ENCODE data around the gene B3GAT1.
A peak's percentile ranks its signal among the peaks of the same experiment; 100 is the strongest.

Gene B3GAT1

DNA sequence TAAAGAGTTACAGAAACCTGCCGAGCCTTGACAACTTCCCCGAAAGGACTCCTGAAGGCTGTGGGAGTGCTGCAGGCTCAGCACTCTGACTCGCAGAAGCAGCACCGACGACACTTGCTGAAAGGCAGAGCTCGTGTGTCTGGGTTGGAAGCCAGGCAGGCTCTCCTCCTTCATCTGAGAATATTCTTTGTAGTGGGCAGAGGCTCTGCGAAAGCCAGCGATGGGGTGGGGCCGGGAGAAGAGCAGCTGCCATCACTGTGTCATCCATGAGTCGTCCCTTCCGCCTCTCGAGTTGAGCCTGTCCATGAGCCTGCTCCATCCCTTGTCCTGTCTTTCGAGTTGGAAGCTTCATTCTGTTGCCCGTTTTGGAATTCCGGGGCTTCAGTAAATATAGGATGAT, 68.4 kb downstream of the B3GAT1 start:
- in situ Hi-C loops (cut with MboI; ENCODE audit: low pct_unique_long_range_greater_than_20kb, low sequenced_read_pairs, unreplicated experiment) = no loop called here
- DNase-seq (ENCODE audit: low spot score) = no peak
- TF ChIP-seq, protein P1, sequence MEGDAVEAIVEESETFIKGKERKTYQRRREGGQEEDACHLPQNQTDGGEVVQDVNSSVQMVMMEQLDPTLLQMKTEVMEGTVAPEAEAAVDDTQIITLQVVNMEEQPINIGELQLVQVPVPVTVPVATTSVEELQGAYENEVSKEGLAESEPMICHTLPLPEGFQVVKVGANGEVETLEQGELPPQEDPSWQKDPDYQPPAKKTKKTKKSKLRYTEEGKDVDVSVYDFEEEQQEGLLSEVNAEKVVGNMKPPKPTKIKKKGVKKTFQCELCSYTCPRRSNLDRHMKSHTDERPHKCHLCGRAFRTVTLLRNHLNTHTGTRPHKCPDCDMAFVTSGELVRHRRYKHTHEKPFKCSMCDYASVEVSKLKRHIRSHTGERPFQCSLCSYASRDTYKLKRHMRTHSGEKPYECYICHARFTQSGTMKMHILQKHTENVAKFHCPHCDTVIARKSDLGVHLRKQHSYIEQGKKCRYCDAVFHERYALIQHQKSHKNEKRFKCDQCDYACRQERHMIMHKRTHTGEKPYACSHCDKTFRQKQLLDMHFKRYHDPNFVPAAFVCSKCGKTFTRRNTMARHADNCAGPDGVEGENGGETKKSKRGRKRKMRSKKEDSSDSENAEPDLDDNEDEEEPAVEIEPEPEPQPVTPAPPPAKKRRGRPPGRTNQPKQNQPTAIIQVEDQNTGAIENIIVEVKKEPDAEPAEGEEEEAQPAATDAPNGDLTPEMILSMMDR (IDR thresholded peaks at IDR 0.05; ENCODE audit: extremely low read depth, insufficient read depth, missing control alignments) = no peak

DNA sequence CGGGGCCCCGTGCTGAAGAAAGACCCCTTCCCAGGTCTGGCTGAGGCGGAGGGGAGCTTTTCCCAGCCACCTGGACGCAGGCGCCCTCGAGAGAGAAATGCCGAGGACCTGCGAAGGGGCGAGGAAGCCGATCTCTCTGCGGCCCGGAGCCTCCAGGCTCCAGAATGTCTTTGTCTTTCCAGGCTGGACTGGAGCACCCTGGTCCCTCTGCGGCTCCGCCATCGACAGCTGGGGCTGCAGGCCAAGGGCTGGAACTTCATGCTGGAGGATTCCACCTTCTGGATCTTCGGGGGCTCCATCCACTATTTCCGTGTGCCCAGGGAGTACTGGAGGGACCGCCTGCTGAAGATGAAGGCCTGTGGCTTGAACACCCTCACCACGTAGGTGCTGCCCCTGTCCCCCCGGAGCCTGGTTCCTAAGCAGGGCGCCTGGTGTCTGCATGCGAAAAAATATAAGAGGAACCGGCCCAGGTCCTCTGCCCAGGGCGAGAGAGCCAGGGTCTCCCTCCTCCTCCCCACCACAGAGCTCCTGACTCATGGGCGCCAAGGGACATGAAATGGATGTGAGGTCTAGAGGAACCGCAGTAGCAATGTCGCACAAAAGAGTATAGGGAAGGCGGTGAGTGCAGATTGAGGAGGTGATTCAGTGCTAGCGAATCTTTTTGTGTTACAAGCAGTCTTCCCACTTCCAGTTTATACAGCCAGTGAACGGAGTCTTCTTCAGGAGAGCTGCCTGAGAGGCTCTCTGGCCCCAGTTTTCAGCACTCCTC, 69.3 kb downstream of the B3GAT1 start:
- DNase-seq (ENCODE audit: low spot score) = no peak
- TF ChIP-seq, protein P1 (IDR thresholded peaks at IDR 0.05; ENCODE audit: extremely low read depth, insufficient read depth, missing control alignments) = no peak
- in situ Hi-C loops (cut with MboI; ENCODE audit: low pct_unique_long_range_greater_than_20kb, low sequenced_read_pairs, unreplicated experiment) = no loop called here

DNA sequence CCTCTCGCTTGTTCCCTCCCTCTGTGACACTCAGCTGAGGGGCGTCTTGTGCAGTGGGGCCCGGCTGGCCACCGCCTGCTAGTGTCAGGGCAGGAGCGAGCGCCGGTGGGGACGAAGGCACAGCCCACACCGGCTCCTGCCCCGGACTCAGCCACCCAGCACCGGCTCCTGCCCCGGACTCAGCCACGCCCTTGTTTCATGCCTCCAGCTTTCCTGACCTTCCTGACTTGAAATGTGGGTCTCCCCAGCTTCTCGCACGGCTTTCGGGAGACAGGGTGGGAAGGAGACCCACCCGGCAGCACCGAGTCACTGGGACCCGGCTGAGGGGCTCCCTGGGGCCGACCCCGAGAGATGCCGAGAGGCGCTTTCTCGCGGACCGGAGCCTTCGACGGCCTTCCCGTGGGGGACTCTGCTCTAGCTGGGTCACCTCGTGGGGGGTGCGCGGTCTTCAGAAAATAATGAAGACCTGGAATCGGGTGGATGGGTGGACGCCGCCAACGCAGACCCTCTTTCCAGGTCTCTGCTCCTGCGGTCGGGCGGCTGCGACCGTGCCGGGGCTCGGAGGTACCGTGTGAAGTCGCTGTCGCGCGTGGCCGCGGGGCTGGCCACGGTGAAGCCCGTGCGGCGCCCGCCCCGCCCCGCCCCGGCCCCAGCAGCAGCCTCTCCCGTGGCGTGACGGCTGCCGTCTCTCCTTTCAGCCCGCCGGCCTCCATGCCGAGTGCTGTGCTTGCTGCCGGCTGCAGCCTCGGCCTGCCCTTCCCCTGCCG, 70.1 kb downstream of the B3GAT1 start:
- in situ Hi-C loops (cut with MboI; ENCODE audit: low pct_unique_long_range_greater_than_20kb, low sequenced_read_pairs, unreplicated experiment) = no loop called here
- TF ChIP-seq, protein P1 (IDR thresholded peaks at IDR 0.05; ENCODE audit: extremely low read depth, insufficient read depth, missing control alignments) = no peak
- DNase-seq (ENCODE audit: low spot score) = no peak

DNA sequence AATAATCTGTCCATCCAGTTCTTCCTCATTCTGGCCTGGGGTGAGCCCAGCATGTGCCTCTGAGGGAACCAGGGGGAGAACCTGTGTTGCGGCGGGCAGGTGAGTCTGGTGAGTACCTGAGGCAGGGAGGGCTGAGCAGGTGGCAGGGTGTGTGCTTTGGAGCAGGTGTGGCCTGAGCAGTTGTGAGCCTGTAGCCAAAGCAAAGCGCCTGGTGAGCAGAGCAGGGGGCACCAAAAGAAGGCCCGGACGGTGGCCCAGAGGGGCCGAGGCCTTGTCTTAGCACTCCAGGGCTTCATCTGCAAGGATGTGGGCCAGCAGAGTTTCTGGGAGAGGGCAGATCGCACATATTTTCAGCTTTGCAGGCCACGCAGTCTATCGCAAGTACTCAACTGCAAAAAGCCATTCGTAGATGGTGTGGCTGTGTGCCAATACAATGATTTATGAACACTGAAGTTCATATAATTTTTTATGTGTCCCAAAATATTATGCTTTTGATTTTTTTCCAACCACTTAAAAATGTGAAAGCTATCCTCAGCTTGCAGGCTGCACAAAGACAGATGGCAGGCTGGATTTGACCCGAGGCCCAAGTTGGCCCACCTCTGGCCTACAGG, 71.6 kb downstream of the B3GAT1 start:
- peak; percentile 9 for DNase-seq (ENCODE audit: low spot score)
- in situ Hi-C loops (cut with MboI; ENCODE audit: low pct_unique_long_range_greater_than_20kb, low sequenced_read_pairs, unreplicated experiment) = no loop called here
- TF ChIP-seq, protein P1 (IDR thresholded peaks at IDR 0.05; ENCODE audit: extremely low read depth, insufficient read depth, missing control alignments) = no peak

DNA sequence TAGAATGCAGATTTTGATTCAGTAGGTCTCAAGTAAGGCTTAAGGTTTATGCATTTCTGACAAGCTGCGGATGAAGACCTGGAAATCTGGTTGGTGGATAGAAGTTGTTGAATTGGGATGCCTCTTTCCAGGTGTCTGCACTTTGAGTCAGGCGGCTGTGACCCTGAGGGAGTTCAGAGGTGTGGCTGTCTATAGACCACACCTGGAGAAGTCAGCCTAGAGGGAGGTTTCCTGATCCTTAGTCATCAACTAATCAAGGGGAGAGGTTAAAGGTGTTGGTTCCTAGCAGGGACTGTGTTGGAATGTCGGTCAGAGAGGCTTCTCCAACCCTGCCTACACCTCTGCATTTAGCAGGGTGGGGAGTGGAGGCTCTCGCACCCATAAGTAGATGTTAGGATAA, 72.3 kb downstream of the B3GAT1 start:
- in situ Hi-C loops (cut with MboI; ENCODE audit: low pct_unique_long_range_greater_than_20kb, low sequenced_read_pairs, unreplicated experiment) = no loop called here
- TF ChIP-seq, protein P1 (IDR thresholded peaks at IDR 0.05; ENCODE audit: extremely low read depth, insufficient read depth, missing control alignments) = no peak
- no peak for DNase-seq (ENCODE audit: low spot score)

DNA sequence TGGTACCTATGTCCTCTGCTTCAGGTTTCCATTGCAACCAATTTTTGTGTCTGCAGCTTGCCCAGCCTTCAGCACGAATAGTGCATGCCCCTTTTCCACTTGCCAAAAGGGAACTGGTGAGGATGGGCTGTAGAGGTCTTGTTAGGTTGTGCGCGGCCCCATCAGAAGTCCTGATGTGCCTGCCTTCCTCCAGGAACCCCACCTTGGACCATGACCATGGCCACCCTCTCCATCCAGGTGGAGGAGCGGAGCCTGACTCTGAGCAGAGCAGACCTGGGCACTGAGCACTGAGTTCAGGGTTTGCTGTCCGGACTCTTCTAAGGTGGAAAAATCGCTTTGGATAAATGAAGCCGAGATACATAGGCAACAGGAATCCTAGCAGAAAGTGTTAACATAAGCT, 73.4 kb downstream of the B3GAT1 start:
- in situ Hi-C loops (cut with MboI; ENCODE audit: low pct_unique_long_range_greater_than_20kb, low sequenced_read_pairs, unreplicated experiment) = no loop called here
- no peak for DNase-seq (ENCODE audit: low spot score)
- TF ChIP-seq, protein P1 (IDR thresholded peaks at IDR 0.05; ENCODE audit: extremely low read depth, insufficient read depth, missing control alignments) = no peak
